C4-2B (cell line): ENCODE data around the gene MAP2K3.

Experiments
- CTCF ChIP-seq: fragments of 450-650 bp; conservative IDR thresholded peaks from 2 replicates; pipeline ENCODE4 v1.5.1; 2017; ENCODE audit warnings: mild to moderate bottlenecking
- ZFX ChIP-seq: fragments of 450-650 bp; IDR thresholded peaks from 2 replicates; pipeline ENCODE4 v1.6.1; 2017

- TF ChIP-seq CTCF (no peak), ZFX (no peak)
Observed at GRCh38 chr17:21262259-21262993, 22.1 kb upstream of the MAP2K3 start.
